Gastroesophageal sphincter (tissue), 3 donors: ENCODE results near the gene DUOXA1.

Source experiments
- POLR2A ChIP-seq, 2 donors: fragments of 450-650 bp; IDR thresholded peaks; one replicate each; pipeline ENCODE4 v1.6.1; 2017; ENCODE audit warnings: antibody characterized with exemption in 2 of 2, mild to moderate bottlenecking in 2 of 2, moderate library complexity in 1 of 2
- TF ChIP-seq, protein P1 (sequence below), 4 experiments: fragments of 200-600 bp in 2 of 4; fragments of 450-650 bp in 2 of 4; sonication (generic) in 1 of 4; IDR thresholded peaks; one replicate each; pipeline ENCODE4 v1.5.1; 2017 to 2019; ENCODE audit warnings: antibody characterized with exemption in 4 of 4, mild to moderate bottlenecking in 2 of 4, moderate library complexity in 2 of 4

DNA sequence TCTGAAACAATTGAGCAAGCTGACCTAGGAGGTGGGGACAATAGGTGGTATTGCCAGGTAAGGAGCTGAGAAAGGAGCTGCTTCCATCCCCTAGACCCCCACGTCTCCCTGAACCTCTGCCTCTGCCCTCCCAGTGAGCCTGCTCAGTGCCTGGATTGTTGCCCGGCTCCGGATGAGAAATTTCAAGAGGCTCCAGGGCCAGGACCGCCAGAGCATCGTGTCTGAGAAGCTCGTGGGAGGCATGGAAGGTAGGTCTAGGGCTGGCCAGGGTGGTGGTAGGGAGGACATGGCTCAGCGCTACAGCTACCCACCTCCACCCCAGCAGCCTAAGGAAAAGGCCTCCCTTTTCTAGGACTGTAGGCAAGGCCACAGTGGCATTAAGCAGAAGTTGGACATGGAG lies 13.4 kb upstream of the DUOXA1 start:
- no peak for TF ChIP-seq POLR2A (IDR thresholded peaks at IDR 0.05)
- TF ChIP-seq, protein P1, sequence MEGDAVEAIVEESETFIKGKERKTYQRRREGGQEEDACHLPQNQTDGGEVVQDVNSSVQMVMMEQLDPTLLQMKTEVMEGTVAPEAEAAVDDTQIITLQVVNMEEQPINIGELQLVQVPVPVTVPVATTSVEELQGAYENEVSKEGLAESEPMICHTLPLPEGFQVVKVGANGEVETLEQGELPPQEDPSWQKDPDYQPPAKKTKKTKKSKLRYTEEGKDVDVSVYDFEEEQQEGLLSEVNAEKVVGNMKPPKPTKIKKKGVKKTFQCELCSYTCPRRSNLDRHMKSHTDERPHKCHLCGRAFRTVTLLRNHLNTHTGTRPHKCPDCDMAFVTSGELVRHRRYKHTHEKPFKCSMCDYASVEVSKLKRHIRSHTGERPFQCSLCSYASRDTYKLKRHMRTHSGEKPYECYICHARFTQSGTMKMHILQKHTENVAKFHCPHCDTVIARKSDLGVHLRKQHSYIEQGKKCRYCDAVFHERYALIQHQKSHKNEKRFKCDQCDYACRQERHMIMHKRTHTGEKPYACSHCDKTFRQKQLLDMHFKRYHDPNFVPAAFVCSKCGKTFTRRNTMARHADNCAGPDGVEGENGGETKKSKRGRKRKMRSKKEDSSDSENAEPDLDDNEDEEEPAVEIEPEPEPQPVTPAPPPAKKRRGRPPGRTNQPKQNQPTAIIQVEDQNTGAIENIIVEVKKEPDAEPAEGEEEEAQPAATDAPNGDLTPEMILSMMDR (IDR thresholded peaks at IDR 0.05), result no peak
